TTC549 (cell line): Measurements from ENCODE around the gene ZNG1F.
"Not testable (repeated sequence)": the region's sequence is repeated elsewhere in the genome, so short reads cannot be mapped to it uniquely, and the experiment has no call there.

Experiments used
- FAIRE-seq: peaks from 2 replicates; lab custom pipeline; 2012; peaks lifted over from hg19 to GRCh38; lab: Jason Lieb, UNC

ZNG1F gene

GRCh38 chr9:41086215-41086614 is 102.9 kb downstream of the ZNG1F start:
- not testable (repeated sequence) for FAIRE-seq

DNA sequence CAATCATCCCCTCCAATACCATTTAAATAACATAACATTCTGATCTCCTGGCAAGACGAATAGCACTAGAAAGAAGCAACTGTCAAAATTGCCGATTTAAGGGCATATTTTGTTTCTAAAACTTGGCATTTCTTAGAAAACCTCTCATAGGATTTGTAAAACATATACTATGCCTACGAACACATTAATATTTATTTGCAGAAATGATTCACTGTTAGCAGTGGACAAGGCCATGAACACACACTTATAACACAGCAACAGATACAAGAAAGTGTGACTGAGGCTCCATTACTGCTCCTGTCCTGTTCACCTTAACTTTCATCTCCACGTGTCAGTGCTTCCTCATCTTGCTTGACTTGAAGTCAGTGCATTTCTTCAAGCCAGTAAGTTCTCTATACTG is 106.8 kb downstream of the ZNG1F start:
- not testable (repeated sequence) for FAIRE-seq
